T-helper 9 cell (primary cell): ENCODE measurements around the gene OR52E6.

Experiments used
- DNase-seq: peaks from one replicate; pipeline ENCODE4 v3.0.0-alpha.2; 2020

The OR52E6 gene

GRCh38 chr11:5796541-5796940 lies 45.2 kb downstream of the OR52E6 start:
- DNase-seq: no peak

DNA sequence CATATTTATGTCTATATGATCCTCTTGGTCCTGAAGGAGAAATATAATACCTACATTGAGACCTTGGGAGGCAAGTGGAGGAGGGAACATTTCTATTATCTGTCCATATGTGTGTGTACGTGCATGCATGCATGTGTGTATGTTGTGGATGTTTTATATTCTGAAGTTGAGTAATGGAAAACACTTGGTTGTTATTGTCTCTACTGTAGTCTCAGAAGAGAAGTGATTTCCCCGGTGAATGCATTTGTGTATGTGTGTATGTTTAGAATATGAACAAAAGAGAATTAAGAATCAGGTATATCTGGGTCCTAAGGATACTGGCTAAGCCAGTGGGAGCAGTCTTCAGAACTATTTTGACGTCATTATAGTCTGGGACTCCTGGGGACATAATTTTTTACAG lies 50.5 kb downstream of the OR52E6 start, which contains the start of gene OR52N1:
OR52N1 (minus strand) TSS at position 101 of the 400 bp plus-strand sequence. CDS start 2,449 bp downstream, outside the sequence.
- DNase-seq: no peak
